Fibroblast of mammary gland (primary cell): ENCODE measurements around the gene ZNF331.

Experiments used
- DNase-seq: peaks from one replicate; pipeline ENCODE4 v3.0.0-alpha.2; 2010; ENCODE audit warnings: low read depth
- H3K4me3 ChIP-seq: 2 replicates; pipeline ENCODE4 v1.5.1; 2011; ENCODE audit warnings: low read depth, mild to moderate bottlenecking, low read length, moderate library complexity; ENCODE audit not compliant: control insufficient read depth
- CTCF ChIP-seq: conservative IDR thresholded peaks from 2 replicates; pipeline ENCODE4 v1.5.1; 2011; ENCODE audit warnings: low read depth, low read length, inconsistent platforms; ENCODE audit not compliant: control insufficient read depth, insufficient read depth

ZNF331 gene

GRCh38 chr19:53540091-53540490, 2.1 kb downstream of the ZNF331 start:
- TF ChIP-seq CTCF = no peak
- DNase-seq = no peak

GRCh38 chr19:53541971-53542370, 4.0 kb downstream of the ZNF331 start:
- DNase-seq = no peak
- no peak for TF ChIP-seq CTCF

More at GRCh38 chr19:53540091-53540490, 2.1 kb downstream of the ZNF331 start:
- H3K4me3 ChIP-seq = no peak overlapping the region

GRCh38 chr19:53545271-53546065, 7.5 kb downstream of the ZNF331 start:
- H3K4me3 ChIP-seq = no peak overlapping the region
- DNase-seq = peak; percentile 76
- TF ChIP-seq CTCF = no peak

More at GRCh38 chr19:53541971-53542370, 4.0 kb downstream of the ZNF331 start:
- H3K4me3 ChIP-seq = no peak overlapping the region

GRCh38 chr19:53546758-53547513, 9.0 kb downstream of the ZNF331 start:
- no peak overlapping the region for H3K4me3 ChIP-seq
- no peak for DNase-seq
- TF ChIP-seq CTCF = no peak

GRCh38 chr19:53549340-53549739, 11.4 kb downstream of the ZNF331 start:
- DNase-seq = peak; percentile 83
- no peak overlapping the region for H3K4me3 ChIP-seq
- TF ChIP-seq CTCF = no peak

- no peak overlapping the region for H3K4me3 ChIP-seq
- no peak for TF ChIP-seq CTCF
- DNase-seq = peak; percentile 57
Observed at GRCh38 chr19:53552001-53552721, 14.2 kb downstream of the ZNF331 start.
